H9 (cell line): ENCODE results near the gene OVOL3. TPM values are rescaled to one million over a fixed set of nuclear protein-coding genes. Genes with fewer than 3 reads are reported as not detected.
A peak's percentile ranks its signal among the peaks of the same experiment; 100 is the strongest.

Experiments used
- DNase-seq: peaks from one replicate; pipeline ENCODE4 v3.0.0-alpha.2; 2017
- H2AFZ ChIP-seq: one replicate; pipeline ENCODE4 v1.6.1; 2013; ENCODE audit warnings: mild to moderate bottlenecking, low read length, control low read depth, moderate library complexity
- H2AK5ac ChIP-seq: 2 replicates; pipeline ENCODE4 v1.6.1; 2013; ENCODE audit warnings: low read length, control low read depth, mixed read lengths; ENCODE audit not compliant: insufficient read length
- H2BK120ac ChIP-seq: one replicate; pipeline ENCODE4 v1.6.1; 2013; ENCODE audit warnings: low read depth, mild to moderate bottlenecking, low read length, control low read depth, inconsistent platforms; ENCODE audit not compliant: poor library complexity, severe bottlenecking
- H2BK12ac ChIP-seq: 2 replicates; pipeline ENCODE4 v1.6.1; 2013; ENCODE audit warnings: low read length, control low read depth, mixed read lengths, low read depth; ENCODE audit not compliant: insufficient read length
- H2BK15ac ChIP-seq: 2 replicates; pipeline ENCODE4 v1.6.1; 2013; ENCODE audit warnings: low read depth, low read length, control low read depth
- H2BK20ac ChIP-seq: one replicate; pipeline ENCODE4 v1.6.1; 2013; ENCODE audit warnings: low read depth, mild to moderate bottlenecking, low read length, control low read depth, inconsistent platforms; ENCODE audit not compliant: poor library complexity, severe bottlenecking
- H2BK5ac ChIP-seq: 2 replicates; pipeline ENCODE4 v1.6.1; 2013; ENCODE audit warnings: low read length, control low read depth, mixed read lengths; ENCODE audit not compliant: insufficient read length
- H3K14ac ChIP-seq: 2 replicates; pipeline ENCODE4 v1.6.1; 2013; ENCODE audit warnings: low read length, control low read depth; ENCODE audit not compliant: insufficient read depth
- H3K18ac ChIP-seq: 2 replicates; pipeline ENCODE4 v1.6.1; 2013; ENCODE audit warnings: low read depth, mild to moderate bottlenecking, mixed read lengths, low read length, control low read depth; ENCODE audit not compliant: insufficient read length
- H3K23ac ChIP-seq: 2 replicates; pipeline ENCODE4 v1.6.1; 2013; ENCODE audit warnings: low read length, control low read depth, mixed read lengths, low read depth; ENCODE audit not compliant: insufficient read length
- H3K23me2 ChIP-seq: 2 replicates; pipeline ENCODE4 v1.6.1; 2013; ENCODE audit warnings: low read depth, mild to moderate bottlenecking, mixed read lengths, low read length, control low read depth; ENCODE audit not compliant: insufficient read length, poor library complexity, severe bottlenecking
- H3K27ac ChIP-seq: 2 replicates; pipeline ENCODE4 v1.5.1; 2013; ENCODE audit warnings: low read length, control low read depth, mixed read lengths, low read depth; ENCODE audit not compliant: insufficient read length
- H3K27me3 ChIP-seq: 2 replicates; pipeline ENCODE4 v1.6.1; 2013; ENCODE audit warnings: low read length, control low read depth, inconsistent platforms; ENCODE audit not compliant: insufficient read depth
- H3K4ac ChIP-seq: 2 replicates; pipeline ENCODE4 v1.6.1; 2013; ENCODE audit warnings: low read depth, mild to moderate bottlenecking, control low read depth, inconsistent platforms, low read length, moderate library complexity
- H3K4me1 ChIP-seq: 2 replicates; pipeline ENCODE4 v1.6.1; 2013; ENCODE audit warnings: low read length, control low read depth, inconsistent platforms; ENCODE audit not compliant: insufficient read depth
- H3K4me2 ChIP-seq: 2 replicates; pipeline ENCODE4 v1.6.1; 2013; ENCODE audit warnings: low read length, control low read depth, mixed read lengths; ENCODE audit not compliant: insufficient read length, insufficient read depth
- H3K56ac ChIP-seq: 2 replicates; pipeline ENCODE4 v1.6.1; 2013; ENCODE audit warnings: low read depth, mild to moderate bottlenecking, mixed read lengths, low read length, control low read depth; ENCODE audit not compliant: insufficient read length
- H3K79me1 ChIP-seq: 2 replicates; pipeline ENCODE4 v1.6.1; 2013; ENCODE audit warnings: low read depth, mild to moderate bottlenecking, moderate library complexity, low read length, control low read depth, inconsistent platforms; ENCODE audit not compliant: insufficient read depth, poor library complexity, severe bottlenecking
- H3K79me2 ChIP-seq: 2 replicates; pipeline ENCODE4 v1.6.1; 2013; ENCODE audit warnings: low read length, control low read depth, inconsistent platforms; ENCODE audit not compliant: insufficient read depth
- H3K9ac ChIP-seq: 2 replicates; pipeline ENCODE4 v1.6.1; 2013; ENCODE audit warnings: low read length, control low read depth, mixed read lengths; ENCODE audit not compliant: insufficient read length; ENCODE audit errors: extremely low read depth
- H3K9me3 ChIP-seq: one replicate; pipeline ENCODE4 v1.6.1; 2013; ENCODE audit warnings: low read depth, low read length, inconsistent platforms; ENCODE audit not compliant: control insufficient read depth
- H3T11ph ChIP-seq: one replicate; pipeline ENCODE4 v1.6.1; 2013; ENCODE audit warnings: mild to moderate bottlenecking, low read length, control low read depth, inconsistent platforms
- H4K20me1 ChIP-seq: one replicate; pipeline ENCODE4 v1.6.1; 2013; ENCODE audit not compliant: control insufficient read depth, insufficient read length, insufficient read depth
- H4K5ac ChIP-seq: 2 replicates; pipeline ENCODE4 v1.6.1; 2013; ENCODE audit warnings: low read depth, mild to moderate bottlenecking, mixed read lengths, low read length, control low read depth; ENCODE audit not compliant: insufficient read length
- H4K8ac ChIP-seq: replicated peaks from 2 replicates; pipeline ENCODE4 v1.6.1; 2013; ENCODE audit warnings: low read length, control low read depth, mixed read lengths, low read depth; ENCODE audit not compliant: insufficient read length
- H4K91ac ChIP-seq: 2 replicates; pipeline ENCODE4 v1.6.1; 2013; ENCODE audit warnings: low read depth, mild to moderate bottlenecking, moderate library complexity, mixed read lengths, low read length, control low read depth; ENCODE audit not compliant: insufficient read length
- H3K27ac Mint-ChIP-seq, 3 experiments: 2 replicates in 2 of 3; 3 replicates in 1 of 3; pipeline ENCODE4 v1.8.0; 2020 to 2021; ENCODE audit warnings: mixed read lengths in 3 of 3, mild to moderate bottlenecking in 1 of 3, moderate library complexity in 1 of 3
- H3K27me3 Mint-ChIP-seq: 2 replicates; pipeline ENCODE4 v1.8.0; 2021; ENCODE audit warnings: low read depth, mild to moderate bottlenecking, moderate library complexity, mixed read lengths
- H3K36me3 Mint-ChIP-seq, 3 experiments: 2 replicates in 2 of 3; 3 replicates in 1 of 3; pipeline ENCODE4 v1.8.0; 2020 to 2021; ENCODE audit warnings: low read depth in 3 of 3, mixed read lengths in 3 of 3; ENCODE audit not compliant: insufficient read depth in 1 of 3
- H3K4me1 Mint-ChIP-seq, 2 experiments: 2 replicates each; pipeline ENCODE4 v1.8.0; 2020; ENCODE audit warnings: mixed read lengths in 2 of 2
- H3K4me3 Mint-ChIP-seq, 2 experiments: 2 replicates in 1 of 2; 3 replicates in 1 of 2; pipeline ENCODE4 v1.8.0; 2020 to 2021; ENCODE audit warnings: mild to moderate bottlenecking in 2 of 2, mixed read lengths in 2 of 2, moderate library complexity in 1 of 2
- H3K9me3 Mint-ChIP-seq, 2 experiments: 2 replicates in 1 of 2; 3 replicates in 1 of 2; pipeline ENCODE4 v1.8.0; 2020; ENCODE audit warnings: mild to moderate bottlenecking in 2 of 2, mixed read lengths in 2 of 2, moderate library complexity in 1 of 2
- CTCF ChIP-seq: fragments of 200-600 bp; sonication (generic); conservative IDR thresholded peaks from 3 replicates; pipeline ENCODE4 v1.8.0; 2021; ENCODE audit warnings: antibody characterized with exemption, mild to moderate bottlenecking
- WGBS: extraction: QIAGEN DNeasy Blood & Tissue Kit; methylation state at CpG from one replicate; pipeline ENCODE4 v1.1.7; 2013; ENCODE audit warnings: missing lambda C conversion rate, low lambda C conversion rate, mixed read lengths; ENCODE audit not compliant: insufficient read length; ENCODE audit errors: extremely low coverage; 5-methylcytosine and 5-hydroxymethylcytosine counted together
- total RNA-seq: library from RNA; stranded (reverse); gene quantifications from 2 replicates; pipeline ENCODE4 v1.2.1, GENCODE V29; 2021

OVOL3 gene
- total RNA-seq, 1 experiment from 2014 or later = not detected

- H3K27me3 ChIP-seq = no peaks in the 10 kb centered on the region
- H2AFZ ChIP-seq = no peak overlapping the region
Observed at GRCh38 chr19:36139120-36139472, 28.2 kb downstream of the OVOL3 start.

More at GRCh38 chr19:36139120-36139472, 28.2 kb downstream of the OVOL3 start:
- WGBS = no CpG with 5 or more reads among the region's 7 CpGs
- H2BK20ac ChIP-seq = no peak overlapping the region
- H3K23ac ChIP-seq = no peak overlapping the region
- no peak overlapping the region for H4K5ac ChIP-seq
- Mint-ChIP-seq H3K4me3 (peak overlapping the region; percentile 96 to 99), H3K4me1 (peaks cover 15 to 21% of the 10 kb centered on the region in 2 experiments), H3K27me3 (peaks cover 2% of the 10 kb centered on the region; the same call in 1 of the 2 replicates), H3K36me3 (peaks cover 13 to 24% (median 21%) of the 10 kb centered on the region in 3 experiments; a peak in 6 of 7 replicates), H3K27ac (peak overlapping the region in 1 of 3 experiments; percentile 91; a peak in 2 of 7 replicates), H3K9me3 (no peaks in the 10 kb centered on the region; a peak in 2 of 5 replicates)
- no peak overlapping the region for H4K8ac ChIP-seq
- no peak overlapping the region for H3K4ac ChIP-seq
- no peaks in the 10 kb centered on the region for H3K4me1 ChIP-seq
- no peak overlapping the region for H3K56ac ChIP-seq
- H3K18ac ChIP-seq = no peak overlapping the region
- no peak overlapping the region for H4K91ac ChIP-seq
- H2BK120ac ChIP-seq = no peak overlapping the region
- H2BK15ac ChIP-seq = no peak overlapping the region
- H3K79me1 ChIP-seq = no peaks in the 10 kb centered on the region
- no peaks in the 10 kb centered on the region for H4K20me1 ChIP-seq
- H2BK12ac ChIP-seq = no peak overlapping the region
- H2AK5ac ChIP-seq = no peak overlapping the region
- no peak for TF ChIP-seq CTCF
- H3K9me3 ChIP-seq = no peaks in the 10 kb centered on the region
- no peak overlapping the region for H3K9ac ChIP-seq
- DNase-seq = no peak
- H3K27ac ChIP-seq = no peak overlapping the region
- peak overlapping the region; percentile 30 for H3K4me2 ChIP-seq
- H3K23me2 ChIP-seq = peaks cover 4% of the 10 kb centered on the region
- H3K14ac ChIP-seq = no peak overlapping the region
- no peak overlapping the region for H2BK5ac ChIP-seq
- H3K79me2 ChIP-seq = no peaks in the 10 kb centered on the region
- no peak overlapping the region for H3T11ph ChIP-seq
